IMR-90 (cell line): ENCODE results near the gene CROCC2. TPM values are rescaled to one million over a fixed set of nuclear protein-coding genes. Genes with fewer than 3 reads are reported as not detected.

Source experiments
- ATAC-seq: fragments of 200-7000 bp; cut with Tn5 transposase; 2 replicates; pipeline ENCODE4 v1.9.1; 2020; ENCODE audit warnings: low read depth, mild to moderate bottlenecking, moderate library complexity
- BruUV-seq: library from RNA; stranded (reverse); fragments of 400-500 nt; replicated peaks from 2 replicates; lab custom pipeline; 2021; lab: Mats Ljungman, UMichigan
- CTCF ChIA-PET: fragments of 300-600 bp; formaldehyde crosslinking; extraction: SDS; loops from one replicate; lab custom pipeline; 2021; ENCODE audit warnings: antibody characterized with exemption; lab: Yijun Ruan, JAX
- POLR2A ChIA-PET: fragments of 300-600 bp; sonication (Branson Sonifier 250); formaldehyde crosslinking; loops from one replicate; lab custom pipeline; 2022; ENCODE audit warnings: antibody characterized with exemption; ENCODE audit not compliant: unreplicated experiment; lab: Charles Lee
- DNase-seq: peaks from one replicate; pipeline ENCODE4 v3.0.0; 2013
- H2AFZ ChIP-seq: replicated peaks from 2 replicates; pipeline ENCODE3; 2013; ENCODE audit warnings: low read length, mild to moderate bottlenecking; ENCODE audit not compliant: poor library complexity
- H2AK5ac ChIP-seq: 2 replicates; pipeline ENCODE4 v1.6.1; 2013; ENCODE audit warnings: low read depth, low read length, inconsistent platforms
- H2AK9ac ChIP-seq: replicated peaks from 2 replicates; pipeline ENCODE3; 2013; ENCODE audit warnings: mild to moderate bottlenecking, low read depth, low read length, moderate library complexity; ENCODE audit not compliant: poor library complexity
- H2BK120ac ChIP-seq: 2 replicates; pipeline ENCODE4 v1.6.1; 2013; ENCODE audit warnings: low read depth, low read length, inconsistent platforms
- H2BK15ac ChIP-seq: 3 replicates; pipeline ENCODE4 v1.6.1; 2013; ENCODE audit warnings: low read depth, low read length, inconsistent platforms
- H2BK20ac ChIP-seq: 2 replicates; pipeline ENCODE4 v1.6.1; 2013; ENCODE audit warnings: low read depth, mild to moderate bottlenecking, inconsistent platforms, low read length, moderate library complexity
- H2BK5ac ChIP-seq: 2 replicates; pipeline ENCODE4 v1.6.1; 2013; ENCODE audit warnings: mild to moderate bottlenecking, low read depth, low read length, inconsistent platforms; ENCODE audit not compliant: poor library complexity, severe bottlenecking
- H3K14ac ChIP-seq: replicated peaks from 2 replicates; pipeline ENCODE4 v1.6.1; 2013; ENCODE audit warnings: low read depth, low read length, inconsistent platforms
- H3K18ac ChIP-seq: 2 replicates; pipeline ENCODE4 v1.6.1; 2013; ENCODE audit warnings: low read depth, low read length, control low read depth
- H3K23ac ChIP-seq: 2 replicates; pipeline ENCODE4 v1.6.1; 2013; ENCODE audit warnings: low read depth, low read length, inconsistent platforms
- H3K27ac ChIP-seq: 2 replicates; pipeline ENCODE4 v1.5.1; 2013; ENCODE audit warnings: mild to moderate bottlenecking, control low read depth, low read length; ENCODE audit not compliant: insufficient read depth
- H3K27me3 ChIP-seq: 2 replicates; pipeline ENCODE4 v1.6.1; 2013; ENCODE audit warnings: low read length; ENCODE audit not compliant: control insufficient read depth, insufficient read depth
- H3K36me3 ChIP-seq: 2 replicates; pipeline ENCODE4 v1.6.1; 2013; ENCODE audit warnings: low read length, mixed read lengths; ENCODE audit not compliant: control insufficient read depth, insufficient read depth
- H3K4ac ChIP-seq: 2 replicates; pipeline ENCODE4 v1.6.1; 2013; ENCODE audit warnings: low read depth, low read length, inconsistent platforms
- H3K4me1 ChIP-seq: 2 replicates; pipeline ENCODE4 v1.6.1; 2013; ENCODE audit warnings: low read length, mixed read lengths; ENCODE audit not compliant: control insufficient read depth, insufficient read depth
- H3K4me2 ChIP-seq: 2 replicates; pipeline ENCODE4 v1.6.1; 2013; ENCODE audit warnings: low read depth, mild to moderate bottlenecking, control low read depth, low read length, moderate library complexity
- H3K4me3 ChIP-seq: 2 replicates; pipeline ENCODE4 v1.5.1; 2013; ENCODE audit warnings: low read depth, mild to moderate bottlenecking, control low read depth, low read length, moderate library complexity; ENCODE audit not compliant: insufficient read depth
- H3K56ac ChIP-seq: 2 replicates; pipeline ENCODE4 v1.6.1; 2013; ENCODE audit warnings: low read length, inconsistent platforms; ENCODE audit not compliant: insufficient read depth; ENCODE audit errors: extremely low read depth
- H3K79me1 ChIP-seq, 2 experiments: 2 replicates each; pipeline ENCODE4 v1.6.1; 2013; ENCODE audit warnings: low read length in 2 of 2, inconsistent platforms in 1 of 2, low read depth in 1 of 2
- H3K9ac ChIP-seq: 2 replicates; pipeline ENCODE4 v1.6.1; 2013; ENCODE audit warnings: low read depth, low read length, control low read depth
- H3K9me1 ChIP-seq: 2 replicates; pipeline ENCODE4 v1.6.1; 2013; ENCODE audit warnings: low read length, inconsistent platforms; ENCODE audit not compliant: insufficient read depth
- H3K9me3 ChIP-seq: 2 replicates; pipeline ENCODE4 v1.6.1; 2013; ENCODE audit warnings: low read length; ENCODE audit not compliant: control insufficient read depth, insufficient read depth
- H4K20me1 ChIP-seq: 2 replicates; pipeline ENCODE4 v1.6.1; 2013; ENCODE audit warnings: low read length, inconsistent platforms; ENCODE audit not compliant: insufficient read depth
- H4K5ac ChIP-seq: 2 replicates; pipeline ENCODE4 v1.6.1; 2013; ENCODE audit warnings: mild to moderate bottlenecking, low read depth, low read length, control low read depth
- H4K8ac ChIP-seq, 2 experiments: 2 replicates each; pipeline ENCODE4 v1.6.1; 2013; ENCODE audit warnings: low read depth in 2 of 2, low read length in 2 of 2, control low read depth in 1 of 2, inconsistent platforms in 1 of 2
- H4K91ac ChIP-seq: 2 replicates; pipeline ENCODE4 v1.6.1; 2013; ENCODE audit warnings: low read depth, low read length, inconsistent platforms; ENCODE audit not compliant: insufficient read depth
- CEBPB ChIP-seq: IDR thresholded peaks from 2 replicates; pipeline ENCODE4 v1.6.1; 2012; ENCODE audit warnings: low read depth, low read length, improper control_type of control experiment
- FOS ChIP-seq: fragments of 150-350 bp; IDR thresholded peaks from 2 replicates; pipeline ENCODE4 v1.6.1; 2016; ENCODE audit warnings: low read depth, low read length
- MAZ ChIP-seq: IDR thresholded peaks from 2 replicates; pipeline ENCODE4 v1.6.1; 2012; ENCODE audit warnings: low read depth, mild to moderate bottlenecking, low read length, improper control_type of control experiment, moderate library complexity, borderline replicate concordance
- NFE2L2 ChIP-seq: fragments of 150-350 bp; IDR thresholded peaks from 2 replicates; pipeline ENCODE4 v1.6.1; 2016; ENCODE audit warnings: low read depth, mild to moderate bottlenecking, low read length
- POLR2A ChIP-seq: IDR thresholded peaks from 2 replicates; pipeline ENCODE4 v1.6.1; 2012; ENCODE audit warnings: mild to moderate bottlenecking, low read depth, low read length
- RAD21 ChIP-seq: IDR thresholded peaks from 2 replicates; pipeline ENCODE4 v1.6.1; 2012; ENCODE audit warnings: low read length, improper control_type of control experiment
- RCOR1 ChIP-seq: IDR thresholded peaks from 2 replicates; pipeline ENCODE4 v1.6.1; 2012; ENCODE audit warnings: mild to moderate bottlenecking, low read length, improper control_type of control experiment; ENCODE audit not compliant: insufficient replicate concordance
- RFX5 ChIP-seq: IDR thresholded peaks from 2 replicates; pipeline ENCODE4 v1.8.0; 2012; ENCODE audit warnings: low read depth, mild to moderate bottlenecking, low read length, moderate library complexity
- SMC3 ChIP-seq: fragments of 150-350 bp; IDR thresholded peaks from 2 replicates; pipeline ENCODE4 v1.6.1; 2016; ENCODE audit warnings: low read depth, mild to moderate bottlenecking, antibody characterized with exemption, low read length, moderate library complexity
- WGBS, 2 experiments: methylation state at CpG; one replicate each; pipeline versions ENCODE4 v1.1.5 to v1.1.7; 2013; ENCODE audit warnings: missing lambda C conversion rate in 2 of 2; ENCODE audit not compliant: insufficient read length in 1 of 2; ENCODE audit errors: extremely low coverage in 2 of 2; 5-methylcytosine and 5-hydroxymethylcytosine counted together
- dilution Hi-C: fragments of 300-500 bp; cut with HindIII; formaldehyde crosslinking; loops from one replicate; pipeline ENCODE4 v1.14.3; 2018; ENCODE audit warnings: low sequenced_read_pairs; ENCODE audit not compliant: unreplicated experiment
- in situ Hi-C: fragments of 300-500 bp; cut with MboI; formaldehyde crosslinking; loops from 3 replicates; pipeline ENCODE4 v1.14.3; 2019; ENCODE audit warnings: low sequenced_read_pairs, inconsistent platforms, mixed read lengths
- intact Hi-C: fragments of 100-400 bp; cut with micrococcal nuclease; formaldehyde crosslinking; loops from 2 replicates; pipeline ENCODE4 v1.10.0; 2022
- polyA plus RNA-seq, 3 experiments: library from polyadenylated mRNA; depleted of rRNA; stranded (reverse); fragments of >200 nt; gene quantifications; 2 replicates each; pipeline ENCODE4 v1.2.3, GENCODE V29; 2012; ENCODE audit warnings: low replicate concordance in 1 of 3
- total RNA-seq: library from RNA; depleted of rRNA; stranded (reverse); fragments of >200 nt; gene quantifications from 2 replicates; pipeline ENCODE4 v1.2.3, GENCODE V29; 2012
- TF ChIP-seq, protein P1 (sequence below): conservative IDR thresholded peaks from 2 replicates; pipeline ENCODE4 v1.5.1; 2012; ENCODE audit warnings: mild to moderate bottlenecking, low read depth, low read length, improper control_type of control experiment
- TF ChIP-seq, protein P2 (sequence below): fragments of 150-350 bp; IDR thresholded peaks from 2 replicates; pipeline ENCODE4 v1.6.1; 2016; ENCODE audit warnings: low read depth, mild to moderate bottlenecking, low read length, moderate library complexity, borderline replicate concordance

Gene CROCC2
- total and polyA plus RNA-seq, 2 of the 4 experiments (the other 2 are of a cell fraction) = not detected

- Histone ChIP-seq H3K4me3 (no peak overlapping the region), H4K91ac (no peak overlapping the region), H4K8ac (no peak overlapping the region), H3K4me2 (no peak overlapping the region), H2AK5ac (no peak overlapping the region), H3K4me1 (peaks cover 2% of the 10 kb centered on the region; the same call in 1 of the 2 replicates), H2BK120ac (no peak overlapping the region), H3K14ac (no peak overlapping the region), H3K9me3 (peaks cover 7% of the 10 kb centered on the region), H2BK20ac (no peak overlapping the region), H4K5ac (no peak overlapping the region), H3K56ac (no peak overlapping the region), H3K23ac (no peak overlapping the region), H4K20me1 (no peaks in the 10 kb centered on the region), H3K79me1 (no peaks in the 10 kb centered on the region), H3K18ac (no peak overlapping the region), H3K27ac (no peak overlapping the region), H2AFZ (no peak overlapping the region), H3K27me3 (peaks cover 21% of the 10 kb centered on the region), H2BK15ac (no peak overlapping the region), H3K9ac (no peak overlapping the region), H2BK5ac (no peak overlapping the region), H3K9me1 (no peaks in the 10 kb centered on the region), H3K4ac (no peak overlapping the region), H3K36me3 (no peaks in the 10 kb centered on the region), H2AK9ac (no peak overlapping the region)
- CTCF ChIA-PET = no interaction called here
- no peak for TF ChIP-seq RFX5
- no peak for TF ChIP-seq POLR2A
- no peak for TF ChIP-seq FOS
- TF ChIP-seq, protein P1, sequence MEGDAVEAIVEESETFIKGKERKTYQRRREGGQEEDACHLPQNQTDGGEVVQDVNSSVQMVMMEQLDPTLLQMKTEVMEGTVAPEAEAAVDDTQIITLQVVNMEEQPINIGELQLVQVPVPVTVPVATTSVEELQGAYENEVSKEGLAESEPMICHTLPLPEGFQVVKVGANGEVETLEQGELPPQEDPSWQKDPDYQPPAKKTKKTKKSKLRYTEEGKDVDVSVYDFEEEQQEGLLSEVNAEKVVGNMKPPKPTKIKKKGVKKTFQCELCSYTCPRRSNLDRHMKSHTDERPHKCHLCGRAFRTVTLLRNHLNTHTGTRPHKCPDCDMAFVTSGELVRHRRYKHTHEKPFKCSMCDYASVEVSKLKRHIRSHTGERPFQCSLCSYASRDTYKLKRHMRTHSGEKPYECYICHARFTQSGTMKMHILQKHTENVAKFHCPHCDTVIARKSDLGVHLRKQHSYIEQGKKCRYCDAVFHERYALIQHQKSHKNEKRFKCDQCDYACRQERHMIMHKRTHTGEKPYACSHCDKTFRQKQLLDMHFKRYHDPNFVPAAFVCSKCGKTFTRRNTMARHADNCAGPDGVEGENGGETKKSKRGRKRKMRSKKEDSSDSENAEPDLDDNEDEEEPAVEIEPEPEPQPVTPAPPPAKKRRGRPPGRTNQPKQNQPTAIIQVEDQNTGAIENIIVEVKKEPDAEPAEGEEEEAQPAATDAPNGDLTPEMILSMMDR = no peak
- no peak for TF ChIP-seq RAD21
- TF ChIP-seq SMC3 = no peak
- no peak for TF ChIP-seq MAZ
- TF ChIP-seq CEBPB = no peak
- TF ChIP-seq, protein P2, sequence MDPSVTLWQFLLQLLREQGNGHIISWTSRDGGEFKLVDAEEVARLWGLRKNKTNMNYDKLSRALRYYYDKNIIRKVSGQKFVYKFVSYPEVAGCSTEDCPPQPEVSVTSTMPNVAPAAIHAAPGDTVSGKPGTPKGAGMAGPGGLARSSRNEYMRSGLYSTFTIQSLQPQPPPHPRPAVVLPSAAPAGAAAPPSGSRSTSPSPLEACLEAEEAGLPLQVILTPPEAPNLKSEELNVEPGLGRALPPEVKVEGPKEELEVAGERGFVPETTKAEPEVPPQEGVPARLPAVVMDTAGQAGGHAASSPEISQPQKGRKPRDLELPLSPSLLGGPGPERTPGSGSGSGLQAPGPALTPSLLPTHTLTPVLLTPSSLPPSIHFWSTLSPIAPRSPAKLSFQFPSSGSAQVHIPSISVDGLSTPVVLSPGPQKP = no peak
- no peak for TF ChIP-seq NFE2L2
- no peak for TF ChIP-seq RCOR1
- dilution Hi-C loops = no loop called here
- intact Hi-C loops = loop anchor here (2.0 kb wide), 1 partner anchor 53 kb away; no protein-coding TSS in a partner anchor
- WGBS, 2 experiments = 100% methylated on average over 1 of the region's 11 CpGs; no CpG with 5 or more reads in 1 of the 2 experiments
- no peak for DNase-seq
- in situ Hi-C loops = no loop called here
- BruUV-seq = no TSS peak
- POLR2A ChIA-PET = no interaction called here
- no peak for ATAC-seq
Measured at GRCh38 chr2:240972201-240972600, 66.1 kb downstream of the CROCC2 start.
